Measurements from ENCODE around the gene RRP1B. TPM values are rescaled to one million over a fixed set of nuclear protein-coding genes. Genes with fewer than 3 reads are reported as not detected.
A peak's percentile ranks its signal among the peaks of the same experiment; 100 is the strongest.
"Not testable (repeated sequence)": the region's sequence is repeated elsewhere in the genome, so short reads cannot be mapped to it uniquely, and the experiment has no call there.

RRP1B gene
- total RNA-seq, 1 donor from 2014 or later: 34.0 TPM

GRCh38 chr21:43613755-43614638, 45.4 kb upstream of the RRP1B start:
- Histone ChIP-seq H3K4me2 (ENCODE audit: low read length) (no peak overlapping the region), H2AFZ (ENCODE audit: low read depth, low read length) (no peak overlapping the region), H3K27me3 (ENCODE audit: insufficient read depth, low read length) (no peaks in the 10 kb centered on the region), H3K4me3 (ENCODE audit: insufficient read depth, low read depth, low read length) (no peak overlapping the region), H4K20me1 (ENCODE audit: insufficient read depth, low read length) (no peaks in the 10 kb centered on the region), H3K27ac (ENCODE audit: low read depth, low read length) (no peak overlapping the region), H3K79me2 (ENCODE audit: insufficient read depth, low read length) (no peaks in the 10 kb centered on the region), H3K36me3 (ENCODE audit: insufficient read depth, low read length) (no peaks in the 10 kb centered on the region), H3K9ac (ENCODE audit: low read length) (no peak overlapping the region), H3K4me1 (ENCODE audit: insufficient read depth, low read length) (peaks cover 16% of the 10 kb centered on the region), H3K9me3 (ENCODE audit: insufficient read depth, low read depth, low read length) (no peaks in the 10 kb centered on the region)
- peaks cover 34% of the 10 kb centered on the region for H3K4me1 Mint-ChIP-seq (ENCODE audit: low read depth, unreplicated experiment)
- no peak overlapping the region for H3K4me3 Mint-ChIP-seq (ENCODE audit: unreplicated experiment)
- TF ChIP-seq CTCF (IDR thresholded peaks at IDR 0.05; ENCODE audit: insufficient read depth, low read depth, low read length) (no peak), EZH2 (IDR thresholded peaks at IDR 0.05; ENCODE audit: insufficient read depth, low read length) (no peak)
- no peaks in the 10 kb centered on the region for H3K27me3 Mint-ChIP-seq (ENCODE audit: low read depth, unreplicated experiment)
- H3K27ac Mint-ChIP-seq (ENCODE audit: unreplicated experiment): peak overlapping the region; percentile 58
- DNase-seq (ENCODE audit: low read depth) (peak; percentile 56), FAIRE-seq (no peak)
- no peaks in the 10 kb centered on the region for H3K36me3 Mint-ChIP-seq (ENCODE audit: low read depth, unreplicated experiment)
- H3K9me3 Mint-ChIP-seq (ENCODE audit: unreplicated experiment): no peaks in the 10 kb centered on the region

- no peak overlapping the region for H3K27ac ChIP-seq (ENCODE audit: low read depth, low read length)
- H3K4me3 Mint-ChIP-seq (ENCODE audit: unreplicated experiment): no peak overlapping the region
- H3K79me2 ChIP-seq (ENCODE audit: insufficient read depth, low read length): no peaks in the 10 kb centered on the region
- H3K27me3 Mint-ChIP-seq (ENCODE audit: low read depth, unreplicated experiment): no peaks in the 10 kb centered on the region
- DNase-seq (ENCODE audit: low read depth) (no peak), FAIRE-seq (no peak)
- no peak for TF ChIP-seq CTCF (IDR thresholded peaks at IDR 0.05; ENCODE audit: insufficient read depth, low read depth, low read length)
- TF ChIP-seq EZH2 (IDR thresholded peaks at IDR 0.05; ENCODE audit: insufficient read depth, low read length): no peak
- H3K9me3 ChIP-seq (ENCODE audit: insufficient read depth, low read depth, low read length): no peaks in the 10 kb centered on the region
- no peak overlapping the region for H3K27ac Mint-ChIP-seq (ENCODE audit: unreplicated experiment)
- H3K4me2 ChIP-seq (ENCODE audit: low read length): no peak overlapping the region
- H3K4me3 ChIP-seq (ENCODE audit: insufficient read depth, low read depth, low read length): no peak overlapping the region
- peaks cover 4% of the 10 kb centered on the region for H3K9me3 Mint-ChIP-seq (ENCODE audit: unreplicated experiment)
- H3K36me3 Mint-ChIP-seq (ENCODE audit: low read depth, unreplicated experiment): peaks cover 4% of the 10 kb centered on the region
- no peak overlapping the region for H2AFZ ChIP-seq (ENCODE audit: low read depth, low read length)
- H4K20me1 ChIP-seq (ENCODE audit: insufficient read depth, low read length): no peaks in the 10 kb centered on the region
- no peaks in the 10 kb centered on the region for H3K27me3 ChIP-seq (ENCODE audit: insufficient read depth, low read length)
- H3K9ac ChIP-seq (ENCODE audit: low read length): no peak overlapping the region
- H3K4me1 Mint-ChIP-seq (ENCODE audit: low read depth, unreplicated experiment): peaks cover 27% of the 10 kb centered on the region
- H3K36me3 ChIP-seq (ENCODE audit: insufficient read depth, low read length): no peaks in the 10 kb centered on the region
- peaks cover 8% of the 10 kb centered on the region for H3K4me1 ChIP-seq (ENCODE audit: insufficient read depth, low read length)
Measured at GRCh38 chr21:43614839-43615238, 44.5 kb upstream of the RRP1B start.

- FAIRE-seq; H3K4me3 Mint-ChIP-seq (ENCODE audit: unreplicated experiment); H3K9ac ChIP-seq (ENCODE audit: low read length): not testable (repeated sequence)
Measured at GRCh38 chr21:43616861-43617260, 42.5 kb upstream of the RRP1B start.

More at GRCh38 chr21:43616861-43617260, 42.5 kb upstream of the RRP1B start:
- H3K27ac ChIP-seq (ENCODE audit: low read depth, low read length); H3K27me3 ChIP-seq (ENCODE audit: insufficient read depth, low read length); H3K36me3 ChIP-seq (ENCODE audit: insufficient read depth, low read length); H3K4me1 ChIP-seq (ENCODE audit: insufficient read depth, low read length); H3K27ac Mint-ChIP-seq (ENCODE audit: unreplicated experiment); H2AFZ ChIP-seq (ENCODE audit: low read depth, low read length); H3K79me2 ChIP-seq (ENCODE audit: insufficient read depth, low read length); H4K20me1 ChIP-seq (ENCODE audit: insufficient read depth, low read length); H3K9me3 ChIP-seq (ENCODE audit: insufficient read depth, low read depth, low read length); H3K27me3 Mint-ChIP-seq (ENCODE audit: low read depth, unreplicated experiment); H3K4me3 ChIP-seq (ENCODE audit: insufficient read depth, low read depth, low read length); H3K4me2 ChIP-seq (ENCODE audit: low read length); DNase-seq (ENCODE audit: low read depth): not testable (repeated sequence)
- Mint-ChIP-seq H3K9me3 (ENCODE audit: unreplicated experiment) (peaks cover 17% of the 10 kb centered on the region), H3K4me1 (ENCODE audit: low read depth, unreplicated experiment) (peaks cover 19% of the 10 kb centered on the region), H3K36me3 (ENCODE audit: low read depth, unreplicated experiment) (peaks cover 15% of the 10 kb centered on the region)
